Stimulated activated CD8-positive, alpha-beta memory T cell treated with anti-CD3 and anti-CD28 coated beads, Interleukin-12 subunit alpha, Interleukin-12 subunit beta, amount 100 ng/mL, for 1 hour (primary cell): ENCODE data around the gene GALNT14.
"Not testable (repeated sequence)": the region's sequence is repeated elsewhere in the genome, so short reads cannot be mapped to it uniquely, and the experiment has no call there.

Experiments used
- DNase-seq: peaks from one replicate; pipeline ENCODE4 v3.0.0-alpha.2; 2020; ENCODE audit warnings: low read depth

The GALNT14 gene

GRCh38 chr2:30939364-30939763 lies 198.9 kb downstream of the GALNT14 start:
- DNase-seq = no peak

DNA sequence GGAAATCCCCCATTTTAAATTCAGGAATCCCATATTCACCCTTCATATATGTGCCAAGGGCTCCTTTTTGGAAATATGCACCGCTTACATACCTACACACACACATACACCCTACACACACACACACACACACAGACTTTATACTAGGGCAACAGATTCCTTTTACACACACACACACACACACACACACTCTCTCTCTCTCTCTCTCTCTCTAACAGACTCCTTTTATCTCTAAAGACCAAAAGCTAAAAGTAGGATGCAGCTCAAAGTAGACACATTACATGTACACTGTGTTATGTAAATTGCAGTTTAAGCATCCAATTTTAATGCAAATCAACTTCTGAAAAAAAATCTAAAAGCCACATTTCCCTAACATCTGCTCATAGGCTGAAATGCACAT lies 200.0 kb downstream of the GALNT14 start:
- no peak for DNase-seq

GRCh38 chr2:30936977-30937376 lies 201.3 kb downstream of the GALNT14 start:
- DNase-seq = no peak

DNA sequence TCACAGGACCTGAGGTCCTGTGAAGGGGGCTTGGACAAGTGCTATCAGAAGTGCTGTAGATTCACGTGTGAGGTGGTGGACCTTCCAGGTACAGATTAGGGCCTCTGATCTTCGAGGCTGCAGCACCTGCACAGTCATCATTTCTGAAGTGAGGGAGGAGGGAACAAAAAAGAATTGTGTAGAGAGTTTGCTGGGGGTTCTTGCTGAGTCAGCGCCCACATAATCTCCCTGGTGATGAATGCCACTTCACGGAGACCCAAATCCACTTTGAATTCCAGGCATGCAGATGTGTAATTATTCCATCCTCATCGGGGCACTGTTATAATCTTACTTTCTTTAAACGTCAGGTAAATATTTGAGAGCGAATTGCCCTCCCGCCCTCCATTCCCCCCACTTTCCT lies 202.4 kb downstream of the GALNT14 start:
- no peak for DNase-seq

GRCh38 chr2:30934066-30934465 lies 204.2 kb downstream of the GALNT14 start:
- DNase-seq = no peak

- DNase-seq = no peak
Observed at GRCh38 chr2:30933496-30933895, 204.7 kb downstream of the GALNT14 start.

GRCh38 chr2:30932870-30933269 lies 205.4 kb downstream of the GALNT14 start:
- no peak for DNase-seq

- no peak for DNase-seq
Observed at GRCh38 chr2:30931841-30932407, 206.3 kb downstream of the GALNT14 start.

- no peak for DNase-seq
Observed at GRCh38 chr2:30930716-30931115, 207.5 kb downstream of the GALNT14 start.

DNA sequence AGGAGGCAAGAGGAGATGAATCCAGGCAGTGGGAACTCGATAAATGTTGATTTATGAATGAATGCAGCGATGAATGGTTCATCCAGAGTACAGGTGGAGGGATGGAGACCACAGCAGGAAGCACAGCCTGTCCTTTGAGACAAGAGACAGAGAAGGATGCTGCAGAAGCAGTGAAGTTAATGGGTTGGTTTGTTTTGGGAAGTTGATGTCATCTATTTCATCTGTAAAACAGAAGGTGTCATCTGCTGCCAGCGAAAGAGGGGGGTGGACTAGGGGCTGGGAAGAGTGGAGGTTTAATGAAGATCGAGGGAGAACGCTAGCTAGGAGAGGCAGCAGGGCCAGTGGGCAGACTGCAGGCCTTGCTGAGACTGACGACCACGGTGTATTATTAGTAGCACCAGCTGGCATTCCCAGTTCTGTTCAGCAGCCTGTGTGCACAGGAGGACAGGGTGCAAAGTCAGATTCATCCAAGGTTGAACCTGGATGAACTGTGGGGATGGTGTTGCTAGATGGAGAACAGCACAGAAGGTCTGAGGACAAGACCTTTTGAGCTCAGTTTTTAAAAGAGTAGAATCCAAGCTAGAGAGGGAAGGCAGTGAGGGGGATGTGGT lies 210.7 kb downstream of the GALNT14 start:
- no peak for DNase-seq

- DNase-seq = no peak
Observed at GRCh38 chr2:30926606-30927005, 211.6 kb downstream of the GALNT14 start.

- DNase-seq = no peak
Observed at GRCh38 chr2:30923623-30924022, 214.6 kb downstream of the GALNT14 start.

- no peak for DNase-seq
Observed at GRCh38 chr2:30920511-30920910, 217.7 kb downstream of the GALNT14 start.

DNA sequence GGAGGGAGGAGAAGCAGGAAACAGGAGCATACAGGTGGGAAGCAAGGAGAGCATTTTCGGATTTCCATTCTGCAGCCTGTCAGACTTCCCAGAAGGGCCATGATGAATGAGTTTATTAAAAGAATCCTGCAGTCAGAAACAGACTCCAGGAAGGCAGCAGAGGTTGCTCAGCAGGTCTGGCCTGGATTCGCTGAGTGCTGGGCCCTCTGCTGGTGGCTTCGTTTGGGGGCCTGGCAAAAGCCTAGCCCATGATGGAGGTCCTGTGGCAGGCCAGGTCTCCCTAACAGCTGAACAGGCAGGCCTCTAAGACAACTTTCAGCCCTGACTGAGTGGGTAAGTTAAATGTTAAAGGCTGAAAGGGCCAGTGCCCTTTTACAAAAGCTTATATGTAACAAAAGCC lies 222.8 kb downstream of the GALNT14 start:
- DNase-seq = no peak

DNA sequence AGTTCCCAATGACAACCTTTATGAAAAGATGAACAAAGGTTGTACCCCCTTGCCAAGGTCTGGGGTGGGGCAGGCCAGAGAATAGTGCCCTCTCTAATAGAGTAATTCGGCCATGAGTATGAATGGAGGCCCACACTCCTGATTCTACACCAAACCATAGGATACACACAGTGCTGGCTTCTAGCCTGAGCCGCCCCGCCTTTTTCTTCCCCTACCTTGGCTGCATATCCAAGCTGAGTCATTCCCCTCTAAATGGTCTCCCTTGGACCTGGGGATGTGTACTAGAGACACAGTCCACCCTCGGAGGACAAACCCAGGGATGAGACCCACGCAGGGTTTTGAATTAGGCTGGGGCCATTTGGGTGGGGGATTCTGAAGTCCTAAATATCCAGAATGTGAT lies 223.8 kb downstream of the GALNT14 start:
- DNase-seq = no peak

DNA sequence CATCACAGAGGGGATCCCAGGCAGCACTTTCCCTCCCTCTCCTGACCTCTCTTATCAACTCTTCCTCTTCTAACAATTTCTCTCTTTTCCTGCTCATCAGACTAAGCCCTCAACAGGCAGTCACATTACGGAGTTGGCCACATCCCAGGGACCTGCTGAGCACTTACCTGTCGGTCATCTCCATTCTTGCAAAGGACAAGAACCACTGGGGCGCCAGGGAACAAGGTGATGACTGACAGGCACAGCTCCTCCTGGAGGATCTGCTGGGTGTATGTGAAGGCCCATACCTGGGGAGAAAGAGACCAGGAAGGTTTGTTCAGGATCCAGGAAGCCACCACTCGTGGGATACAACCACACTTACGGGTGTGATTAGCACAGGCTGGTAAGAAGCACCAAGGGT lies 226.2 kb downstream of the GALNT14 start:
- no peak for DNase-seq

DNA sequence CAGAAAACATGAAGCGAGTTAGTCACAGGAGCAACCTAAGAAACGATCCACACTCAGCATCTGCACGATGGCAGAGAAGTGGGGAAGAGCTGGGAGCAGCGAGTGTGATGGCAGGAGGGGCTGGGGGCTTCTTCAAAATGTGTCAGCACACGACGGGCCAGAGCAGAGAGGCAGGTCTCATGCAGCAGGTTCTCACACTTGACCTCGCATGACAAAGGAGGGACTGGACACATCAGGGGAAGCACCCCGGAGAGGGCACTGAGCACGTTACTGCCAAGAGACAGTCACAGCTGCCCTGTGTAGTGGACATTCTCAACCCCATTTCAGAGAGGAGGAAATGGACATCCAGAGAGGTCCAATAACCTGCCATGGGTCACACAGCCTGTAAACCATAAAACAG lies 226.9 kb downstream of the GALNT14 start:
- DNase-seq = no peak

DNA sequence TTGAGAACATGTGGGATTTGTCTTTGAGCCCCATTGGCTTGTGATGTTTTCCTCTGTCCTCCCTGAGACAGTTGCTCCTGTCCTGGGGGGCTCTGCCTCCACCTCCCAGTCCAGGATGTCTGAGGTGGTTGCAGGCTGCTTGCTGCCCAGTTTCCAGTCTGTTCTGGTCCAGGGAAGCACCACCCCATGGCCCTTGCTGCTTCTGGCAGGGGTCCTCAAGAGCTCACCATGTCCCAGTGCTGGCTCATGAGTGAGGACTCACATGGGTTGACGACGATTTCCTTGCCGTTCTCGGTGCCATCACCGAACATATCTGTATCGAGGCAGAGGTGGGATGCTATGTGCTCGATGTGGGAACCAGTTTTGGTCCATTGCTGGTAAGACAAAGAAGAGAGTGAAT lies 227.6 kb downstream of the GALNT14 start:
- no peak for DNase-seq

- DNase-seq = not testable (repeated sequence)
Observed at GRCh38 chr2:30904437-30904836, 233.8 kb downstream of the GALNT14 start.

GRCh38 chr2:30903326-30903725 lies 234.9 kb downstream of the GALNT14 start:
- no peak for DNase-seq

GRCh38 chr2:30900381-30900780 lies 237.9 kb downstream of the GALNT14 start:
- no peak for DNase-seq

- DNase-seq = no peak
Observed at GRCh38 chr2:30899516-30900054, 238.7 kb downstream of the GALNT14 start.

DNA sequence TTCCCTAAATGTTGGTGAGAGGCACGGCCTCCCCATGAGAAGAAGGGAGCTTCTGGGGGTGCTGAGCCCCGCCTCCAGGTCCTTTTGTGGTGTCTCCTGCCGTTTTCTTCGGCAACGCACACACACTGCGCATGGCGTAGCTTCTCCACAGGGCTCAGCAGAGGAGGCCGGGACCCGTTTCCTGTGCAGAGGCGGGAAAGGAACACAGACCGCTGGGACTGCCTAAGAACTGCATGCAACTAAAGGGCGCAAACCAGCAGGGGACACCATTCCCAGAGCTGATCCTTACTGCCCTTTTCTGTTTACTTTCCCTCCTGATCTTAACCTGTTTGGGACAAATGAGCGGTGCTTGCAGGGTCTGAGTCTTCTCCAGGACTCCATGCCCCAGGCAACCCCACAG lies 240.7 kb downstream of the GALNT14 start:
- no peak for DNase-seq

GRCh38 chr2:30894498-30895119 lies 243.6 kb downstream of the GALNT14 start:
- no peak for DNase-seq
